ENCODE measurements around the gene LRP1. TPM values are rescaled to one million over a fixed set of nuclear protein-coding genes. Genes with fewer than 3 reads are reported as not detected.

The LRP1 gene
- polyA plus RNA-seq, 4 donors, result 65.3 to 234 (median 81.0) TPM

- DNase-seq (ENCODE audit: low read depth in 4 of 4, low spot score in 3 of 4), result no peak
Observed at GRCh38 chr12:57218030-57218853, 90.0 kb downstream of the LRP1 start.

- no peak for DNase-seq (ENCODE audit: low read depth in 4 of 4, low spot score in 3 of 4)
Observed at GRCh38 chr12:57219205-57219992, 91.1 kb downstream of the LRP1 start.

- no peak for DNase-seq (ENCODE audit: low read depth in 4 of 4, low spot score in 3 of 4)
Observed at GRCh38 chr12:57219993-57220754, 91.9 kb downstream of the LRP1 start.

GRCh38 chr12:57220770-57221168, 92.5 kb downstream of the LRP1 start:
- no peak for DNase-seq (ENCODE audit: low read depth in 4 of 4, low spot score in 3 of 4)

- no peak for DNase-seq (ENCODE audit: low read depth in 4 of 4, low spot score in 3 of 4)
Observed at GRCh38 chr12:57221169-57221917, 93.1 kb downstream of the LRP1 start.

- DNase-seq (ENCODE audit: low read depth in 4 of 4, low spot score in 3 of 4), result no peak
Observed at GRCh38 chr12:57222286-57223190, 94.3 kb downstream of the LRP1 start.

GRCh38 chr12:57223191-57224165, 95.2 kb downstream of the LRP1 start:
- no peak for DNase-seq (ENCODE audit: low read depth in 4 of 4, low spot score in 3 of 4)

GRCh38 chr12:57224278-57224972, 96.1 kb downstream of the LRP1 start:
- DNase-seq (ENCODE audit: low read depth in 4 of 4, low spot score in 3 of 4), result no peak

- no peak for DNase-seq (ENCODE audit: low read depth in 4 of 4, low spot score in 3 of 4)
Observed at GRCh38 chr12:57224973-57225679, 96.8 kb downstream of the LRP1 start.

- no peak for DNase-seq (ENCODE audit: low read depth in 4 of 4, low spot score in 3 of 4)
Observed at GRCh38 chr12:57225680-57226210, 97.5 kb downstream of the LRP1 start.

GRCh38 chr12:57226588-57227314, 98.5 kb downstream of the LRP1 start:
- DNase-seq (ENCODE audit: low read depth in 4 of 4, low spot score in 3 of 4), result no peak

- no peak for DNase-seq (ENCODE audit: low read depth in 4 of 4, low spot score in 3 of 4)
Observed at GRCh38 chr12:57227315-57228115, 99.2 kb downstream of the LRP1 start.

GRCh38 chr12:57229046-57229633, 100.9 kb downstream of the LRP1 start:
- no peak for DNase-seq (ENCODE audit: low read depth in 4 of 4, low spot score in 3 of 4)

GRCh38 chr12:57229634-57230380, 101.5 kb downstream of the LRP1 start, which contains the start of gene SHMT2:
Gene SHMT2, plus strand, starts transcription at chr12:57229711. Its CDS starts 68 bp downstream, at chr12:57229779.
- DNase-seq (ENCODE audit: low read depth in 4 of 4, low spot score in 3 of 4), result peak; percentile 85 to 90 (median 89)

Measured in left renal pelvis (tissue), 4 donors.